GM12864 (cell line): ENCODE measurements around the gene PTPRM.
"Not testable (repeated sequence)": the region's sequence is repeated elsewhere in the genome, so short reads cannot be mapped to it uniquely, and the experiment has no call there.

Source experiments
- DNase-seq: peaks from one replicate; pipeline ENCODE4 v3.0.0-alpha.2; 2011; ENCODE audit warnings: low read depth
- H3K4me3 ChIP-seq: 2 replicates; pipeline ENCODE4 v1.5.1; 2011; ENCODE audit warnings: mild to moderate bottlenecking, low read depth, low read length, control low read depth
- TF ChIP-seq, protein P1 (sequence below): IDR thresholded peaks from 2 replicates; pipeline ENCODE4 v1.5.1; 2011; ENCODE audit warnings: low read depth, mild to moderate bottlenecking, moderate library complexity, low read length, control low read depth, inconsistent platforms; ENCODE audit errors: missing control alignments

The PTPRM gene

DNA sequence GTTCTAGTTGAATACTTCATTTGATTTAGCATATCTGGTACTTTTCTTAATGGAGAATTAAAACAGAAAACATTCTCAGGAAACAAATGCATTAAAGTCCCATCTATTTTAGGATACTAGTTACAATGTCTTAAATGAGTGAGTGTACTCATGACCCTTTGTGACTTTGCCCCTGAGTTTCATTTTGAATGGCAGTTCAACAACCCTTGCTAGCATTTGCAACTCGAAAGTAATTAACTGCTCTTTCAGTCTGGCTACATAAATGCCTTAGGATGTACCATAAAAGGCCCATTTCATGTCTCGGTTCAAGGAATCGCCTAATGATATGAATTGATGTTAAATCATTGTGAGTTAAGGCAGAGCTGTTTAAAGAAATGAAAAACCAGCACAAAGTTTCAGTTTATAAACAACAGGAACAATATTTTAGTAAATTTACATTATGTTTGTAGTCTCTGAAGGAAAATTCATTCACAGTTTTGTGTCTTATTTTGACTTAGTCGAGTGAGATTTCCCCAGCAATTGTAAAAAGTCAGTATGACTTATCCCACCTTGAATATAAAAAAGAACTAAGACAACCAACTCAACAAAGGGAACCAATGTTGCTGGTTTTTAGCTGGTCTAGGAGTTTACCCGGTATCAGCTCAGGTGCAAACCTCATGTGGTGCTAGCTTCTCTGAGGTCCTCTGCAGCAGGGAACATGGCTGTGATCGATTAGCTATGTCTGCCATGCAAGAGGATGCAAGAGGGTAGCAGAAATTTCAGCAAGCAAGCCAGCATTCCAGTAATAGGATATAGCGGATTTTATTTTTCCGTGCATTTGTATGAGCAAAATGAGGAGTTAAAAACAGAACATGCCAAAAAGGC, 386.2 kb downstream of the PTPRM start:
- DNase-seq: peak; percentile 59

DNA sequence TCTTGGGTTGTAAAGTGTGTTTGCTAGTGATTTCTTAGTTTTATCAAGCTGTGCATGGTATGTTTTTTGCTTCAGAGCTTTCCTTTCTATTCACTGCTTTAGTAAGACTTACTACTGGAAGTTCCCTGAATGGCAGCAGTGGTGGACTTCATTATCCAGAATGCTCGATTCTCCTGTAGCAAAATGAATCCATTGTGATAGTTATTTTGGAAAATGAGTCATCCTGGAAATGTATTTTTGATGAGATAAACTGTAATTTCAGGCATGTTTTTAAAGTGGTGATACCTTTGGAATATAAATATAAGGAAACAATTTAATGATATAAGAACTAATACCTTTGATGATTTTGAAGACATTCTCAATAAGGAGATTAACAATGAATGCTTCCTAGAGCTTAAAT, 387.1 kb downstream of the PTPRM start:
- TF ChIP-seq, protein P1, sequence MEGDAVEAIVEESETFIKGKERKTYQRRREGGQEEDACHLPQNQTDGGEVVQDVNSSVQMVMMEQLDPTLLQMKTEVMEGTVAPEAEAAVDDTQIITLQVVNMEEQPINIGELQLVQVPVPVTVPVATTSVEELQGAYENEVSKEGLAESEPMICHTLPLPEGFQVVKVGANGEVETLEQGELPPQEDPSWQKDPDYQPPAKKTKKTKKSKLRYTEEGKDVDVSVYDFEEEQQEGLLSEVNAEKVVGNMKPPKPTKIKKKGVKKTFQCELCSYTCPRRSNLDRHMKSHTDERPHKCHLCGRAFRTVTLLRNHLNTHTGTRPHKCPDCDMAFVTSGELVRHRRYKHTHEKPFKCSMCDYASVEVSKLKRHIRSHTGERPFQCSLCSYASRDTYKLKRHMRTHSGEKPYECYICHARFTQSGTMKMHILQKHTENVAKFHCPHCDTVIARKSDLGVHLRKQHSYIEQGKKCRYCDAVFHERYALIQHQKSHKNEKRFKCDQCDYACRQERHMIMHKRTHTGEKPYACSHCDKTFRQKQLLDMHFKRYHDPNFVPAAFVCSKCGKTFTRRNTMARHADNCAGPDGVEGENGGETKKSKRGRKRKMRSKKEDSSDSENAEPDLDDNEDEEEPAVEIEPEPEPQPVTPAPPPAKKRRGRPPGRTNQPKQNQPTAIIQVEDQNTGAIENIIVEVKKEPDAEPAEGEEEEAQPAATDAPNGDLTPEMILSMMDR: no peak
- DNase-seq: no peak
- H3K4me3 ChIP-seq: no peak overlapping the region

More for the DNA sequence above, 386.2 kb downstream of the PTPRM start:
- no peak overlapping the region for H3K4me3 ChIP-seq
- TF ChIP-seq, protein P1: no peak

DNA sequence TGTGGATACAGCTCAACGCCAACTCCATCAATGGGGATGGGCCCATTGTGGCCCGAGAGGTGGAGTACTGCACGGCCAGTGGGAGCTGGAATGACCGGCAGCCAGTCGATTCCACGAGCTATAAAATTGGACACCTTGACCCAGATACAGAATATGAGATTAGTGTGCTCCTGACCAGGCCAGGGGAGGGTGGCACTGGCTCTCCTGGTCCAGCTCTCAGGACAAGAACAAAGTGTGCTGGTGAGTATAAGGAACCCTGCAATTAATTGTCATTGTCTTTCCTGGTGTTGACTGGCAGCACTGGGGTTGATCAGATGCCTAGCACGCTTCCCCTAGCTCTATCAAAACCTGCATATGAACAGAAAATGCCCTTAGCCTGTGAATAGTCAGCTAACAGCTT, 388.1 kb downstream of the PTPRM start:
- TF ChIP-seq, protein P1: no peak
- no peak overlapping the region for H3K4me3 ChIP-seq
- DNase-seq: no peak

DNA sequence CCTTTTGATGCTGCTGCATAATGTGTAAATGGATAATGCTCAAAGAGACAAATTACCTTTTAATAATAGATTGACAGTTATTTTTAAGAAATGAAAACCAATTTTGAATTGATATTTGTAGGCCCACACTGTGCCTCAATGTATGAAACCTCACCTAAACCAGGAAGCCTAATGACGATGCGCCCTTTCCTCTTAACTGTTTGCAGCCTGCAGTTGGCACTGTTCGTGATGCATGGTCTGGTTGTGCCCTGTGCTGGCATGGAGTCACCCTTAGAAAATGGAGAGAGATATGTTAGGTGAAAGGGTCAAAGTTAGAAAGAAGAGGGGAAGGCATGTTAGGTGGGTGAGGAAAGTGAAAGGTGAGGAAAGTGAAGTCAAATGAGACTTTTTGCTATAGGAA, 390.2 kb downstream of the PTPRM start:
- TF ChIP-seq, protein P1: no peak
- H3K4me3 ChIP-seq: no peak overlapping the region
- DNase-seq: no peak

DNA sequence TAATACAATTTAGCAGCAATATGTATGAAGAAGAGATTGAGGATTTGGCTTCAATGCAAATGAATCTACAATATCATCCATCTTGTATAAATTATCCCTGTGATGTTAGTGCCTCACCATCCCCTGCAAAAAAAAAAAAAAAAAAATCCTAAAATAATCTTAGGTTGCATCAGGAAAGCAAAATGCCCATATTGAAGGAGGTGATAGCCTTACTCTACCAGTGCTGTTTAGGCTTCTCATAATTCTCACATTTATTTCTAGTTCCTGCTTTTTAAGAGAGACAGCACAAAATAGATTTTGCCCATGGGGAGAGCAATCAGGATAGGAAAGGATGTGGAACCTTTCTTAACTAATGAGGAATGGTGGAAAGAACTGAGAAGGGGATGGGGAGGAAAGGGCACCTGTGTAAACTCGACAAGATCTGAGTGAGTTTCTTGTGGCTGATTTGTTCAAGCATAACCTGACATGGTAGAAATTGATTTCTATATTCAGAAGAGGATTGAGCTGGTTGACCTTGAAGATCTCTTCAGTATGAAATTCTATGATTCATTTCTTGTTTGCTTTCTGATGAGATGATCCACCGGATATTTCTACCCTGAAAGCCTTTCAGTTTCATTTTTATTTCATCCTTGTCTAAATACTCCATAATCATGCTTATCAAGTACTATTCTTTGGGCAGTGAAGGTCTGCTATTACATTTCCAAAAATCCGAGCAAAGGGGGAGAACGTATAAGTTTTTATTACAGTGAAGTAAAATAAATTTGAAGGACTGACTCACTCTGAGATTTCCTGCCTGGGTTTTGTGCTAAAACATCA, 391.2 kb downstream of the PTPRM start:
- no peak overlapping the region for H3K4me3 ChIP-seq
- TF ChIP-seq, protein P1: no peak
- DNase-seq: no peak

DNA sequence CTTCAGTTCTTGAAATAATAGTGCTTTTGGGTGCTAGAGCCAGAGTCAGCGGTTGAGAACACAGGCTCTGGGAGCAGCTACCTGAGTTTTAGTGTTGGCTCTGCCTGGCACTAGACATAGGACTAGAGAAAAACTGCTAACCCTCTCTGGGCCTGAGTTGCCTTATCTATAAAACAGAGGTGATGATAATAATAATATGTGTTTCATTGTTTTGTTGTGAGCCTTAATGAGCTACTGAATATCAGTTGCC, 391.7 kb downstream of the PTPRM start:
- TF ChIP-seq, protein P1: no peak
- no peak overlapping the region for H3K4me3 ChIP-seq

DNA sequence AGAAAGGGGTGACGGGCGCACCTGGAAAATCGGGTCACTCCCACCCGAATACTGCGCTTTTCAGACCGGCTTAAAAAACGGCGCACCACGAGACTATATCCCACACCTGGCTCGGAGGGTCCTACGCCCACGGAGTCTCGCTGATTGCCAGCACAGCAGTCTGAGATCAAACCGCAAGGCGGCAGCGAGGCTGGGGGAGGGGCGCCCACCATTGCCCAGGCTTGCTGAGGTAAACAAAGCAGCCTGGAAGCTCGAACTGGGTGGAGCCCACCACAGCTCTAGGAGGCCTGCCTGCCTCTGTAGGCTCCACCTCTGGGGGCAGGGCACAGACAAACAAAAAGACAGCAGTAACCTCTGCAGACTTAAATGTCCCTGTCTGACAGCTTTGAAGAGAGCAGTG, 399.6 kb downstream of the PTPRM start:
- H3K4me3 ChIP-seq, DNase-seq: not testable (repeated sequence)

More for the DNA sequence above, 391.7 kb downstream of the PTPRM start:
- DNase-seq: no peak
